AG10803 (cell line): ENCODE measurements around the gene SMIM20.
A peak's percentile ranks its signal among the peaks of the same experiment; 100 is the strongest.

ENCODE experiments used
- DNase-seq: peaks from one replicate; pipeline ENCODE4 v3.0.0; 2010; ENCODE audit warnings: low read depth
- H3K4me3 ChIP-seq: 2 replicates; pipeline ENCODE4 v1.5.1; 2011; ENCODE audit warnings: mild to moderate bottlenecking, low read length, control low read depth
- TF ChIP-seq, protein P1 (sequence below): conservative IDR thresholded peaks from 2 replicates; pipeline ENCODE4 v1.5.1; 2011; ENCODE audit warnings: mild to moderate bottlenecking, low read length, control low read depth, inconsistent platforms

Gene SMIM20

DNA sequence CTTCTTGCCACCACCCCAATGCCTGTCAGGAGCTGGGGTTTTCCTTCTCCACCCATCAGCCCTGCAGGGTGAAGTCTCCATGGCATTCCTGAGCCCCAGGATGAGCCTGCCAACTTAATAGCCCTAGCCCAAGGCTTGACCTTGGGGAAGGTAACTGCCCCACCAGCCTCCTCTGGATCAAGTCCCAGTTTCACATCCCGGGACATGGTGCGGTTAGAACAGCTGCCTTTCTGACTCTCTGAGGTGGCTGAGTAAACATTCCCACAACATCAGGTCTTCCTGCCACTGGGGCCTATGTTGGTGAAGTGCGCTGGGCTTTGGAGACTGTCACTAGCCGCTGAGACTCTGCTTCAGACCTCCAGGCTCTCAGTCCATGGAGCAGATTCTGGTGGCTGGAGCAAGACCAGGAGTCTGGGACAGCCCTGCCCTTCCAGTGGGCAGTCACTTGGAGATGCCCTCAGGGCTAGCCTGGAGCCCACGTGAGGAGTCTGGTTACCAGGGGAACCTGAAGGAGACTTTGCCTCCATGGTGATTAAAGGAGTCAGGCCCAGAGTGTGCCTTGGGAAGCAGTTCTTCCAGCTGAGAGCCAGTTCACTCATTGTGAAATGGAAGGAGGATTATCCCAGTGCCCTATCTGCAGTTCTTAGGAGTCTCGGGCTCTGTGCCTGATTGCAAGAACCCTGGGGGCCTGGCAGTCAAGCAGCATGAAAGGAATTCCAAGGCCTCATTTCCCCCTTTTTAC, 56.8 kb downstream of the SMIM20 start:
- no peak overlapping the region for H3K4me3 ChIP-seq
- TF ChIP-seq, protein P1, sequence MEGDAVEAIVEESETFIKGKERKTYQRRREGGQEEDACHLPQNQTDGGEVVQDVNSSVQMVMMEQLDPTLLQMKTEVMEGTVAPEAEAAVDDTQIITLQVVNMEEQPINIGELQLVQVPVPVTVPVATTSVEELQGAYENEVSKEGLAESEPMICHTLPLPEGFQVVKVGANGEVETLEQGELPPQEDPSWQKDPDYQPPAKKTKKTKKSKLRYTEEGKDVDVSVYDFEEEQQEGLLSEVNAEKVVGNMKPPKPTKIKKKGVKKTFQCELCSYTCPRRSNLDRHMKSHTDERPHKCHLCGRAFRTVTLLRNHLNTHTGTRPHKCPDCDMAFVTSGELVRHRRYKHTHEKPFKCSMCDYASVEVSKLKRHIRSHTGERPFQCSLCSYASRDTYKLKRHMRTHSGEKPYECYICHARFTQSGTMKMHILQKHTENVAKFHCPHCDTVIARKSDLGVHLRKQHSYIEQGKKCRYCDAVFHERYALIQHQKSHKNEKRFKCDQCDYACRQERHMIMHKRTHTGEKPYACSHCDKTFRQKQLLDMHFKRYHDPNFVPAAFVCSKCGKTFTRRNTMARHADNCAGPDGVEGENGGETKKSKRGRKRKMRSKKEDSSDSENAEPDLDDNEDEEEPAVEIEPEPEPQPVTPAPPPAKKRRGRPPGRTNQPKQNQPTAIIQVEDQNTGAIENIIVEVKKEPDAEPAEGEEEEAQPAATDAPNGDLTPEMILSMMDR = no peak
- no peak for DNase-seq

DNA sequence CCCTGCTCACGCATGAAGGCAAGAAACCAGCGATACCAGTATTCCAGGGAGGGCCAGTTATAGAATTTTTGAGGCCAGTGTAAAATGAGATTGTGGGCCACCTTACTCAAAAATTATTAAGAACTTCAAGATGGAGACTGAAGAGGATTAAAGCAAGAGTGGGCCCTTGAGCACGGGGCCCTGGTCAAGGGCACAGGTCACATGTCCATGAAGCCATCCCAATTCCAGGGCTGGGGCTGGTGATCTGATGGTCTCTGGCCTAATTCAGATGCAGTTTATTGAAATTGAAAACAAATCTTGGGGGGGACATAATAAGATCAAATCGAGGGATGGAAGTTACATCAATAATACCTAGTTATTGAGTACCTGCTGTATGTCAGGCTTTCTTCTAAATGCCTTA, 58.3 kb downstream of the SMIM20 start:
- H3K4me3 ChIP-seq = no peak overlapping the region
- TF ChIP-seq, protein P1 = no peak
- no peak for DNase-seq

DNA sequence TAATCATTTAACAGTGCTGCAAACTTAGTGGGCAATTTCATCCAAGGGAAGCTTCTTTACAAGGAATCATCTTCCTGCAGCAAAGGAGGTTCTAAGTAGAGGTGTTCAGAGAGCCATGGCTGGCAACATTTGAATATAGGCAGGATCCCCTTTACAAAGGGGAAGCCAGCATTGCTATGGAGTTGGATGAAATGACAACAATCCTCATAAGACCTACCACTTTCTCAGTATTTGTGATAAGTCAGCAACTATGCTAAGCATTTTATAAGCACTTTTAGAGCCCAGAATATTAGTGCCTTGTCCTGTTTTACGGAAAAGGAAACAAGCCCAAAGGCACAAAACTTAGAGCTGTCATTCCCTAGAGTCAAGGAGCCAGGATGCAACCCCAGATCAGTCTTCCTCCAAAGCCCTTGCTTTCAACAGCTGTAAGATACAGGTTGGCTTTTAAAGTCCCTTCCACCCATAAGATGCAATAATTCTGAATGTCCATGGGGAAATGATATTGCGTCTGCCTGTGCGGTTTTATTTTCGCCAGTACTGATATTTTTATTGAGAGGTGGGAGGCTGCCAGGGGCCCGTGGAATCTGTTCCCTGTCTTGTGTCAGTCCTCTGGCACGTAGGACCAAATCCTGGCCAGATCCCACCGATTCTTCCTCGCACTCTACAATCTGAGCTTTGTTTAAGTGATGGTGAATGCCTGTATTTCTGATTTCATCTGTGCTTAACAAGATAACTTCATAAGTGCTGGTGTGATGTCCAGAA, 59.1 kb downstream of the SMIM20 start:
- TF ChIP-seq, protein P1 = no peak
- H3K4me3 ChIP-seq = no peak overlapping the region
- DNase-seq = peak; percentile 24

DNA sequence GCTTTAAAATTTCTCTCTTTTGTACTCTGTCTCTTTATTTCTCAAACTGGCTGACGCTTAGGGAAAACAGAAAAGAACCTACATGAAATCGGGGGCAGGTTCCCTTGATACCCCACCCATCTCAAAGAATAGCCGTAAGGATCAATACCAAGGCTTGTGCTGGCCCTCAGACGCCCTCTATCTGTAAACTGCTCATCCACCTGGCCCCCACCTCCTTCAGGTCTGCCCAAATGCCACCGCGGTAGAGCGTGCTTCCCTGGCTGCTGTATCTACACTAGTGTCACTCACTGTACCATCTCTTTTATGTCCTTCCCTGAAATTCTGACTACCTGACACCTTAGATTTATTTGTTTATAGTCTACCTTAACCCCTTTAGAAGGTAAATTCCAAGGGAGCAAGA, 62.8 kb downstream of the SMIM20 start:
- TF ChIP-seq, protein P1 = no peak
- no peak for DNase-seq
- no peak overlapping the region for H3K4me3 ChIP-seq

DNA sequence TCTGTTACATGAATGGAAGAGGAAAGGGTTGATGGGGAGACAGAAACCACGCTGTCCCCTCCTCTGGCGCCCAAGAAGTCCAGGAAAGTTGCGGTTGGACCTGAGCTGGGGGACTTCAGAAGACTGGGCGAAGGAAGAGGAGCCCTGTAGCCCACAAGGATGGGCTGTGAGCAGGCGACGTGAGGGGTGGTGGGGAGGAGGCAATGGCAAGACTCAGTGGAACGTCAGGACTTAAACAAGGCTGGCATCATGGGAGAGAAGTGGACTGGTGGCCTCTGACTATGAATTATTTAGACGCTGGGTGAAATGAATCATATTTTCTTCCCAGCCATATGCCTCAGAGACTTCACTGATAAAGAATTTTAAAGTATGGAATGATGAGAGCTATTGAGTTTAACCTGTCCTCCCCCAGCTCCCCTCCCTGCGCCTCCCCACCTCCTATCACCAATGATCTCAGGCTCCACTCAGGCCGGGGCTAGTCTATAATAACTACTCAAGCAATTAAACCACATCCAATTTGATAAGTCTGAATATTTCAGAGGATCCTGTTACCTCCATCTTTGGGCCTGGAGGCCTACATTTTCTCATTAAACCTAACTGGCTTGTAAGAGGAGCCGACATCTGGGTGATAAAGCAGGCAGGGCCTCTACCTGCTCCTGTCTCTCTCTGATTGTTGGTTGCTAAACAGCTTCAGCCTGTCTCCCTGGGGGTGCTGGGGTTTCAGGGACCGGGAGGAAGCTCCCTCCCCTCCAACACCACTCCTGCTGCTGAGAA, 63.6 kb downstream of the SMIM20 start:
- no peak for DNase-seq
- TF ChIP-seq, protein P1 = no peak
- no peak overlapping the region for H3K4me3 ChIP-seq

DNA sequence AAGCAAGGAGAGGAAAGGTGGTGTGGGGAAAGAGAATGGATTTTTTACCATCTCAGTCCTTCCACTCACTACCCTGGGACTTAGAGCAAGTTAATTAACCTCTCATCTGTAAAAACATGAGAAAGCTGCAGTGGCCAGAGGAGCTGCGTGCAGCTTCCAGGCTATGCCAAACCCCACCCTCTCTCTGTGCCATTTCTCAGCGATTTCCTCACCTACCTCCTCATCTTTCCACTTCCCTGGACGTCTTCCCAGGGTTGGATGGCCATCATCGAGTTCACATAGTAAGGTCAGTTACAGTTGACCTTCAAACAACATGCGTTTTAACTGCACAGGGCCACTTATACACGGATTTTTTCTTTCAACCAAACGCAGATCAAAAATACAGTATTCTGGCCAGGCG, 64.3 kb downstream of the SMIM20 start:
- DNase-seq = no peak
- TF ChIP-seq, protein P1 = no peak

More for the DNA sequence above, 64.3 kb downstream of the SMIM20 start:
- no peak overlapping the region for H3K4me3 ChIP-seq
